ENCODE data around the gene PDIA4. TPM values are rescaled to one million over a fixed set of nuclear protein-coding genes. Genes with fewer than 3 reads are reported as not detected.
A peak's percentile ranks its signal among the peaks of the same experiment; 100 is the strongest.

Gene PDIA4
- total and polyA plus RNA-seq, 7 donors, result 9.8 to 29.2 (median 14.5) TPM

- ATAC-seq (no peak), DNase-seq (no peak)
- no peaks in the 10 kb centered on the region for H3K27me3 ChIP-seq (ENCODE audit: insufficient read depth in 3 of 3, low read length in 2 of 3)
- H3K36me3 ChIP-seq (ENCODE audit: insufficient read depth in 1 of 2, low read depth in 1 of 2), result peaks cover 11 to 95% of the 10 kb centered on the region in 2 donors
- TF ChIP-seq CTCF (IDR thresholded peaks at IDR 0.05), result no peak
- no peak overlapping the region for H3K4me3 ChIP-seq
- H3K4me1 ChIP-seq, result no peaks in the 10 kb centered on the region
- WGBS, 3 donors, result 90 to 91% (median 91%) methylated on average over 8 of the region's 8 CpGs
- intact Hi-C loops (cut with DNase I), result no loop called here
- H3K27ac ChIP-seq, result no peak overlapping the region
- H3K9me3 ChIP-seq, result no peaks in the 10 kb centered on the region
These were observed 16.8 kb downstream of the PDIA4 start for GRCh38 chr7:149011491-149011890.

- Histone ChIP-seq H3K9me3 (no peaks in the 10 kb centered on the region), H3K4me1 (no peaks in the 10 kb centered on the region), H3K27me3 (ENCODE audit: insufficient read depth in 3 of 3, low read length in 2 of 3) (no peaks in the 10 kb centered on the region), H3K27ac (no peak overlapping the region), H3K4me3 (no peak overlapping the region), H3K36me3 (ENCODE audit: insufficient read depth in 1 of 2, low read depth in 1 of 2) (peaks cover 11 to 93% of the 10 kb centered on the region in 2 donors)
- ATAC-seq (no peak), DNase-seq (no peak)
- WGBS, 3 donors, result 95 to 100% (median 96%) methylated on average over 5 of the region's 5 CpGs
- TF ChIP-seq CTCF (IDR thresholded peaks at IDR 0.05), result no peak
- intact Hi-C loops (cut with DNase I), result no loop called here
These were observed 17.9 kb downstream of the PDIA4 start for GRCh38 chr7:149010451-149010850.

- Histone ChIP-seq H3K4me3 (no peak overlapping the region), H3K4me1 (no peaks in the 10 kb centered on the region), H3K9me3 (no peaks in the 10 kb centered on the region), H3K27me3 (ENCODE audit: insufficient read depth in 3 of 3, low read length in 2 of 3) (no peaks in the 10 kb centered on the region), H3K36me3 (ENCODE audit: insufficient read depth in 1 of 2, low read depth in 1 of 2) (peaks cover 11 to 88% of the 10 kb centered on the region in 2 donors), H3K27ac (no peak overlapping the region)
- no peak for TF ChIP-seq CTCF (IDR thresholded peaks at IDR 0.05)
- WGBS, 3 donors, result 71 to 78% (median 74%) methylated on average over 3 of the region's 3 CpGs
- intact Hi-C loops (cut with DNase I), result loop anchor here in 1 of 2 donors (5.0 kb wide), 1 partner anchor 58 kb away; no protein-coding TSS in a partner anchor
- ATAC-seq (no peak), DNase-seq (no peak)
These were observed 18.8 kb downstream of the PDIA4 start for GRCh38 chr7:149009527-149009926.

- peaks cover 15 to 88% of the 10 kb centered on the region in 2 donors for H3K36me3 ChIP-seq (ENCODE audit: insufficient read depth in 1 of 2, low read depth in 1 of 2)
These were observed 20.7 kb downstream of the PDIA4 start for GRCh38 chr7:149007611-149008010.

More at GRCh38 chr7:149007611-149008010, 20.7 kb downstream of the PDIA4 start:
- no peak for TF ChIP-seq CTCF (IDR thresholded peaks at IDR 0.05)
- no peak for DNase-seq
- intact Hi-C loops (cut with DNase I), result loop anchor here (2.0 to 5.0 kb wide), 2 partner anchors 57 to 60 kb away; no protein-coding TSS in a partner anchor
- no peak overlapping the region for H3K27ac ChIP-seq
- H3K9me3 ChIP-seq, result no peaks in the 10 kb centered on the region
- no peaks in the 10 kb centered on the region for H3K27me3 ChIP-seq (ENCODE audit: insufficient read depth in 3 of 3, low read length in 2 of 3)
- H3K4me1 ChIP-seq, result no peaks in the 10 kb centered on the region
- peak in 1 of 4 donors; percentile 19 for ATAC-seq
- 54 to 60% (median 56%) methylated on average over 6 of the region's 6 CpGs for WGBS, 3 donors
- no peak overlapping the region for H3K4me3 ChIP-seq
